ENCODE measurements around the gene LYPD6B.
"Not testable (repeated sequence)": the region's sequence is repeated elsewhere in the genome, so short reads cannot be mapped to it uniquely, and the experiment has no call there.

The LYPD6B gene

DNA sequence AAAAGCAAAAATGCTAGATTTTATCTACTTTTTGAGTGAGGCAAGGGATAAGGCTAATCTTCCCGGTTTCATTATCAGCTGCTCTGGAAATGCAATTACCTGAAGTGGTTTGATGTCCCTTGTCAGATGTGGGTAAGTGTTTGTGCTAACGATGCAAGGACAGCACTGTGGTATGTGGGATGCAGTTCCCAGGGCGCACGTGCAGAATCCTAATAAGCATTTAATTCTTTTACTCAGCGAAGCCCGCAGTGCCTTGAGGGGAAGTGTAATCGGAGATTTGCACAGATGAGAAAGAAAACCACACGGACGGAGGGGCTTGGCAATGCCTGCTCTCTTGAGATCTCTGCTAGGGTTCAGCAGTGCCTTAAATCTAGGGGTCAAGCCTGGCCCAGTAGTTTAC, 183.4 kb downstream of the LYPD6B start:
- no peak for DNase-seq

DNA sequence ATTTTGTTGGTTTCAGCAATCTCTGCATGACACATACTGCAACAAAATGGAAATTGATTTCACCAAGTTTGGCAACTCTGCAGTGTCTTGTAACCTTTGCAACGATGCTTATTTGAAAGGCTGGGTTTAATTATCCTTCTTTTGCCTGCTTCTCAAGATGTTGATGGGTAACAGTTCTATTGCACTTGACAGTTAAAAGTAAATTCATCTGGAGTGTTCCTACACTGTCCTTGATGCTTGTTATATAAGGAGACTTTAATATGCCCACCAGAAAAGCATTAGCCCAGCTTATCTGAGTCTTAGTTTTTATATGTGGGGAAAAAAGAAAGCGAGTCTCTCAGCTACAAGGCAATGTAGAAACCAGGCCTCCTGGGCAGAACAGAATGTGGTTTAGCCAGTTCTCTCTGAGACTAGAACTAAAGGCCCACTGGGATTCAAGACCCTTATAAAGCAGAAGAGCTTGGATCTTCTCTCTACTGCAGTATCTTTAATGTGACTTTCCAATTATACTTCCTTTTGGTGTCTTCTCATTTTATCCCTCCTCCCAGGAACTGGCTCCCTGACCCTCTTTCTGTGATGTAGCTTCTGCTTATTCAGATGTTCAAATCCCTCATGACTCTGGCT, 185.1 kb downstream of the LYPD6B start:
- no peak for DNase-seq

- no peak for DNase-seq
Observed at GRCh38 chr2:149224543-149224942, 186.0 kb downstream of the LYPD6B start.

DNA sequence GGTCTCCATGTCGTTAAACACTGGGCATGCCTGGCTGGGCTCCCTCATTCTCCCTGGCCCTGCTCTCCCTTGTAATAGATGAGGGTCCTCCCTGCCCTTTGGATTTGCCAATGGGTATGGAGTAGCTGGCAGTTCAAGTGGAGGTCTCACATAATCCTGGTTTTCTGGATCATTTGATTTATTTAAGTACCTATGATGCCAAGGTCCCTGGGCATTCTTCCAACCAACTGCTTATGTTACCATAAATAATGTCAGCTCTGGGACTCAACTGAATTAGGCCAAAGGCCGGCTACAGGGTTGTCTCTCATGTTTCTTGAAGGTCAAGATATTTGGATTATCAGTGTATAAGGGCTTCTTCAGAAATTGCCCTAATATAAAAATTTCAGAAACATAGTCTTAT, 186.9 kb downstream of the LYPD6B start:
- no peak for DNase-seq

GRCh38 chr2:149226790-149227189, 188.3 kb downstream of the LYPD6B start:
- no peak for DNase-seq

DNA sequence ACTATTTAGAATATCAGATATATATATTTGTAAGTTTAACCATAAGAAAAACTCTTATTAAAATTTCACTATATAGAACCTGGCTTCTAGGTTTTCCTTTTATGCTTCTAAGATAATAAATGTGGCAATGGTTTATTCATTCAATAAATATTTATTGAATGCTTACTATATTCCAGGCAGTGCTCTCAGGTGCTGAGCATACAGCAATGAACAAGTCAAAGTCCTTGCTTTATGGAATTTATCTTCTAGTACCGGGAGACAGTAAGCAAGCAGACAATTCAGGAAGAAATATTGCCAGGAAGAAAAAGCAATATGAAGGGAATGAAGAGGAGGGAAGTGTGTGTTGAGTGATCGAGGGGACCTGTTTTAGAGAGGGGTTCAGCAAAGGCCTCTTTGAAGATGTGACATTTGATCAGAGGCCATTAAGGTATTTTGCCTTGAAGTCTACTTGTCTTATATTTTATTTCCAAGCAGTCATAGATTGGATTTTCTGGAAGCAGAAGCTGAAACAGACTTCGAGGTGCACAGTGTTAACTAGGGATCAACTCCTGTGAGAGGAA, 197.4 kb downstream of the LYPD6B start:
- no peak for DNase-seq

DNA sequence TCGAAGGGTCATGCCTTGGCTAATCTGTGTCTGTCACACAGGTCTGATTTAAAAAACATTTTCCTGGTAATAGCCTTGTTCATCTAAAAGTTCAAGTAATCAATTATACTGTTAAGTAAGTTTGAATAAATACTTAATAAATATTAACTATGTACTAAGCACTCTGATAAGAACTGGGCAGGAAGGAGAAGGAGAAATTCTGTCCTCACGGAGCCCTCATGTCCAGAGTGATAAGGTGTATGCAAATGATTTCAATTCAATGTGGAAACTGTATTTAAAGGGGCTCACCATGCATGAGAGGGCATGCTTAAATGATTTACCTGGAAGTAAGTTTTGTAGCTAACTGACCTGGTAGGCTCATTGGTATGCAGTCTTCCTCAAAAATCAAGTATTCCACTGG, 197.9 kb downstream of the LYPD6B start:
- no peak for DNase-seq

DNA sequence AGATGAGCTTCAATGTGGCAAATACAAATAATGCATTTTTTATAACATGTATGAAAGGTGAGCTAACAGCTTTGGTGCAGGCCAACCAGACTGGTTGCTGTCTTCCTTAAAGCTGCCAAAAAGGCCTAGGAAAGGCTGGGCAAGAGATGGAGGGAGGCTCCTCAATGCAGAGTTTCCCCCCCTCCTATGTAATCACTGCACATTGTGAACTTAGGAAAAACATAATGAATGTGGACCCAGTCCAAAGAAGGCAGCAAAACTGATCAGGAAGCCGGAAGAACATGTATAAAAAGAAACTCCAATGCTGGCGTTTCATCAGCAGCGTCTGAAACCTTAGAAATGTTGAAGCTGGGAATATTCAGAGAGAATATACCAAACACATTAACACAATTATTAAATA, 207.7 kb downstream of the LYPD6B start:
- no peak for DNase-seq

- not testable (repeated sequence) for DNase-seq
Observed at GRCh38 chr2:149251436-149251835, 212.9 kb downstream of the LYPD6B start.

- not testable (repeated sequence) for DNase-seq
Observed at GRCh38 chr2:149256877-149257276, 218.4 kb downstream of the LYPD6B start.

GRCh38 chr2:149258531-149258930, 220.0 kb downstream of the LYPD6B start:
- no peak for DNase-seq

- DNase-seq = no peak
Observed at GRCh38 chr2:149259136-149259535, 220.6 kb downstream of the LYPD6B start.

DNA sequence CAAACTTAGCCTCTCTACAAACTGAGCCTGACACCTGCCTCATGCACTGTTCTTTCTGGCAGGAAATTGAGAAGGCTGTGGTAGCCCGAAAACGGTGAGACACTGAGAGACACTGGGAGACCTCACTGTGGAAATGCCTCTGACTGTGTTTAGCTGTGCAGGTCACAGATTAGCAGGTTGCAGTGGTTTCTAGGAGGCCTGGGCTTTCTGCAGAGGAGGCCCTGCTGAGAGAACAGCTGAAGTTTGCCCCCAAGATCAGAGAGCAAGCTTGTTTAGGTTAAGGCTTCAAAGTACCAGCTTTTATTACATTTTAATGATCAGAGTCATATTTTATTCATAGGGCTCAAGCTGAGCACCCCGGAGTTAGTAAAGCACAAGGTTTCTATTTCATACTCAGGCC, 223.2 kb downstream of the LYPD6B start:
- DNase-seq = no peak
